GM19043 (cell line): ENCODE measurements around the gene TBC1D4.
"Not testable (repeated sequence)": the region's sequence is repeated elsewhere in the genome, so short reads cannot be mapped to it uniquely, and the experiment has no call there.

Experiments used
- ATAC-seq: cut with Tn5 transposase; IDR thresholded peaks from one replicate; pipeline ENCODE4 v1.9.1; 2021; ENCODE audit warnings: low read depth; ENCODE audit not compliant: unreplicated experiment

TBC1D4 gene

DNA sequence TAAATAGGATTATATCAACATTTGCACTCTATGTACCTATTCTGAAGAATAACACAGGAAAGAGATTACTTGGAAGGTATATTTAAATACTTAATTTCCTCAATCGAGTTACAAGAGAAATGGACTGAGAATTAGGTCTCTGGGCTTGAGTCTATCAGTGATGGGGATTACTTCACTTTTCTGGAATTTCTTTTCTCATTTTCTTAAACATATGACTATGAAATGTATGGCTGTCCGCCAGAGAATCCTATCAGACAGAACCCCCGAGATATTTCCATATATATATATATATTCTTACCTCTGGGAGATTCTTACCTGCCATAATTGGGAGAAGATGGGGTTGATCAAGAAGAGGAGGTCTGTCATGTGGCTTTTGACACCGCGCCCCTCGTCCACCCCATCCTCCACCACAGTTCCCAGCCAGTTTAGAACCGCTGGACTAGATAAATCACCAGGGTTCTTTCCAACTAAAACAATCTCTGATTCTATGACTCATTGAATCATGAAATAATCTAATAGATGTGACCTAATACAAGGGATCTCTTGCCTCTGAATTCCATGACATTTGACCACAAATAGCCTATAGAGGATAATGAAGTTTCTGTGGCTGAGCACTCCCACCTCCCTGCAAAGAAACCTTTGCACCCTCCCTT lies 231.3 kb downstream of the TBC1D4 start:
- ATAC-seq = no peak

DNA sequence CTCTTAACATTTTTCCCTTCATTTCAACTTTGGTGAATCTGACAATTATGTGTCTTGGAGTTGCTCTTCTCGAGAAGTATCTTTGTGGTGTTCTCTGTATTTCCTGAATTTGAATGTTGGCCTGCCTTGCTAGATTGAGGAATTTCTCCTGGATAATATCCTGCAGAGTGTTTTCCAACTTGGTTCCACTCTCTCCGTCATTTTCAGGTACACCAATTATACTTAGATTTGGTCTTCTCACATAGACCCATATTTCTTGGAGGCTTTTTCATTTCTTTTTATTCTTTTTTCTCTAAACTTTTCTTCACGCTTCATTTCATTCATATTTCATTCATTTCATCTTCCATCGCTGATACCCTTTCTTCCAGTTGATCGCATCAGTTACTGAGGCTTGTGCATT lies 236.4 kb downstream of the TBC1D4 start:
- not testable (repeated sequence) for ATAC-seq

DNA sequence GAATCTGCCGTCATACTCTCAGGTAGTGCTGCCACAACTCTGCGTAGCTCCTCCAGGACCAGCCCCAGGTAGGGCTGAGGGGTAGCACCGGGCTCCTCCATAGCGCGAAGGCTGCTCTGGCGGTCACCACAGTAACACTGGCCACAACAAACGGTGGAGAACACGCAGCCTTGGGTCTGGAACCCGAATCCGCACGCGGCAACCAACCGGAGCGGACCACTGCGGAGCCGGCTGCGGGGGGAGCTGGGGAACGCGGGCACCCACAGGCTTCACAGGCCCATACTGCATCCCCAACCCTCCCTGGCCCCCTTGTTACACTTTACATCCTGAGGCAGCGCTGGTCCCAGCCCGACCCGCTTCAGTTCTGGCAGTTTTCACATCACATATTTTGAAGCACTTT lies 241.7 kb downstream of the TBC1D4 start:
- not testable (repeated sequence) for ATAC-seq

DNA sequence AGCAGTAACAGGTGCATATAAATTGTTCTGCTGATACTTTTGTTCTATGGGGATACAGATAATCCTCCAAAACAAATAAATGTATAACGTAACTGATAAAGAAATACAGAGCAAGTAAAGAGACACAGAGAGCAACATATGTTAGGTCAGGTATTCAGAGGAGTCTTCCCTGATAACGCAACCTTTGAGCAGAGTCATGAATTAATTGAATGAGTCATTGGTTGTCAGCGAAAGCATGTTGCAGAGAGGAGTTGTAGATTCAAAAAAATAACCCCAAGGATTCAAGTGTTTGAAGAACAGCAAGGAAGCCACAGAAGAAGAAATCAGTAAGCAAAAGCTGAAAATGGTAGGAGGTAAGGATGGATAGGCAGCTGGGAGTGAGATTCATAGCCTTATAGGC lies 245.2 kb downstream of the TBC1D4 start:
- no peak for ATAC-seq
